HG03139 (cell line): ENCODE results near the gene KCNK4.

Experiments
- ATAC-seq: cut with Tn5 transposase; IDR thresholded peaks from one replicate; pipeline ENCODE4 v1.9.1; 2021; ENCODE audit not compliant: unreplicated experiment

Gene KCNK4

DNA sequence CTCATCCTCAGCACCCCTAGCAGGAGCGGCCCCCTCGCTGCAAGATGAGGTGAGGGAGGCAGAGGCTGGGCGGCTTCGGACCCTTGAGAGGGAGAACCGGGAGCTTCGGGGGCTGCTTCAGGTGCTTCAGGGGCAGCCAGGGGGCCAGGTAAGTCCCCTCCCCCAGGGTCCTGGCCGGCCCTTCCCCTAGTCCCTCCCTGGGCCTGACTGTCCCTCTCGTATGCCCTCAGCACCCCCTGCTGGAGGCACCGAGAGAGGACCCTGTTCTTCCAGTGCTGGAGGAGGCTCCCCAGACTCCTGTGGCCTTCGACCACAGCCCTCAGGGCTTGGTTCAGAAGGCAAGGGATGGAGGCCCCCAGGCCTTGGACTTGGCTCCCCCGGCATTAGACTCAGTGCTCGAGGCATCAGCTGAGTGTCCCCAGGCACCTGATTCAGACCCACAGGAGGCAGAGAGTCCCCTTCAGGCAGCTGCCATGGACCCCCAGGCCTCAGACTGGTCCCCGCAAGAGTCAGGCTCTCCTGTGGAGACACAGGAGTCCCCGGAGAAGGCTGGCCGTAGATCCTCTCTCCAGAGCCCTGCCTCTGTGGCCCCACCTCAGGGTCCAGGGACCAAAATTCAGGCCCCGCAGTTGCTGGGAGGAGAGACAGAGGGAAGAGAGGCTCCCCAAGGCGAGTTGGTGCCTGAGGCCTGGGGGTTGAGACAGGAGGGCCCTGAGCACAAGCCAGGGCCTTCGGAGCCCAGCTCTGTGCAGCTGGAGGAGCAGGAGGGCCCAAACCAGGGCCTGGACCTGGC lies 52.9 kb downstream of the KCNK4 start:
- ATAC-seq: no peak

DNA sequence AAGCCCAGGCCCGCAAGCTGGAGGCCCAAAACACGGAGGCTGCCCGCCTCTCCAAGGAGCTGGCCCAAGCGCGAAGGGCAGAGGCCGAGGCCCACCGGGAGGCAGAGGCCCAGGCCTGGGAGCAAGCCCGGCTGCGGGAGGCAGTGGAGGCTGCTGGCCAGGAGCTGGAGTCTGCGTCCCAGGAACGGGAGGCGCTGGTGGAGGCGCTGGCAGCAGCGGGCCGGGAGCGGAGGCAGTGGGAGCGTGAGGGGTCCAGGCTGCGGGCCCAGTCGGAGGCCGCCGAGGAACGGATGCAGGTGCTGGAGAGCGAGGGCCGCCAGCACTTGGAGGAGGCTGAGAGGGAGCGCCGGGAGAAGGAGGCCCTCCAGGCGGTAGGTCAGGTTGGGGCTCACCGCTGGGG lies 53.7 kb downstream of the KCNK4 start:
- no peak for ATAC-seq

DNA sequence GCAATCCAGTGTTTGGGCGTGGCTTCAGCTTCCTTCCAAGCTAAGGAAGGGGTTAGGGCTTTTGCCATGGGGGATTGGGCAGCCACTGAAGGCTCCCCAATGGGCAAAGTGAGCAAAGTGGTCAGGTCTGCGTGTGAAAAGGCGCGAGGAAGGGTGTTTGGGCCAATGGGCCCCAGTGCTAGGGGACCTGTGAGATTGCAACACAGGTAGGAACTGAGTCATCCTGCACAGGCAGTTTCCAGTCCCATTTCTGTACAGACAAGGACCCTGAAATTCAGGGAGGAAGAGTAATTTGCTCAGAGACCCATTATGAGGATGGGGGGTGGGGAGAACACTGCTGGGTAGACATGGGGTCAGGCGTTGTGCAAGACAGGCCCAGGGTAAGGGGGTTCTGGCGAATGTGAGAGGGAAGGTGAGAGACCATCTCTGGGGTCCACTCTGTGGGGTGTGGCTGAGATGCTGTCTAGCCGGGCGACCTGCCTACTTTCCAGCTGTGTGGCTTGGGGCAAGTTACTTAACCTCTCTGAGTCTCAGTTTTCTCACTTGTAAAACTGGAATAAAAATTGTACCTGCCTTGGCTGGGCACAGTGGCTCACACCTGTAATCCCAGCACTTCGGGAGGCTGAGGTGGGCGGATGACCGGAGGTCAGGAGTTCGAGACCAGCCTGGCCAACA lies 56.2 kb downstream of the KCNK4 start:
- no peak for ATAC-seq

DNA sequence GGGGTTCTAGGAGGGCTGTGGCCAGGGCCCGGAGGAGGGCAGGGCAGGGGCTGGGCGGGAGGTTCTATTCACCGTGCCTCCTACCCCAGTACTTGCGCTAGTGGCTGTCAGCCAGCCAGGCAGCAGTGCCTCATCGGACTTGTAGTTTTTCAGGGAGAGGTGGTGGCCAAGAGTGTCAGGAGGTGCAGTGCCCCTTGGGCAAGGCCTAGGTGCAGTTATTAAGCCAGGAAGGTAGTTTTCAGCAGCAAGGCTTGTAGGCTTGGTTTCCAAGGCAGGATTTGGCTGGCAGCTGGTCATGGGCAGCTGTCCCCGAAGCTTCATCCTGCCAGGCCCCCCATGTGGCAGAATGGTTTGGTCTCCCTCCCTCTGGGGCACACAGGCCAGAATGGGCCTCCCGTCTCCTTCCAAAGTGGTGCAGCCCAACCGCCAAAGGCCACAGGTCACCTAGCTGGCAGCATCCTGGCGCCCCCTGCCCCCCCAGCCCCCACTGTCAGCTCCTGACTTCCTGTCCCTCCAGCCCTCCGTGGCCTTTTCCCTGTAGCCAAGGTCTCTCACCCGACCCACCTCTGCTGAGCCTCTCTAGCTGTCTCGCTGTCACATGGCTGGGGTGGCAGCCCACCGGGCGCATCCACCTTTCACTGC lies 57.4 kb downstream of the KCNK4 start:
- no peak for ATAC-seq

DNA sequence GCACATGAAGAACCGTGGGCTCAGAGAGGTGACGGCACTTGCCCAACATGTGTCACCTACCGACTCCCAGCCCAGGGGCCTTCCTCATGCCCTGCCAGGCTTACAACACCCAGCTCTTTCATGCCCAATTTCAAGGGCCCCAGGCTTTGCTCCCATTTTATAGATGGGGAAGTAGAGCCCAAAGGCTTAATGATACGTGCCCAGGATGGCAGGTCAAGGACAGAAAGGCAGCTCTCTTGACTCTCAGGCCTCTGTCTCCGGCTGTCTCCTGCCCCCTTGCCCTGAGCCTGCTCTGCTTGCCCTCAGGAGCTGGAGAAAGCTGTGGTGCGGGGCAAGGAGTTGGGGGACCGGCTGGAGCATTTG lies 57.9 kb downstream of the KCNK4 start:
- no peak for ATAC-seq

DNA sequence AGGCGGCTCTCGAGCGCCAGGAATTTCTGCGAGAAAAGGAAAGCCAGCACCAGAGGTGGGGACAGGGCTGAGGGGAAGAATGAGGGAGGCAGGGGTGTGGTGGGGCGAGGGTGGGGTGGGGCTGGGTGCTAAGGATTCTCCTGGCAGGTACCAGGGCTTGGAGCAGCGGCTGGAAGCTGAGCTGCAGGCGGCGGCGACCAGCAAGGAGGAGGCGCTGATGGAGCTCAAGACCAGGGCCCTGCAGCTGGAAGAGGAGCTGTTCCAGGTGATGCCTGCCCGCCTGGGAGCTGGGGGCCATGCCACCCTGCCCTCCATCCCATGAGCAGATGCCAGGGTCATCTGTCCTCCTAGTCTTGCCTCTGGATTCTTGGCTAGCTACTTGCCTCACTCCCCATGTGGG lies 58.3 kb downstream of the KCNK4 start:
- no peak for ATAC-seq
